H9 (cell line): Measurements from ENCODE around the gene RPS21. TPM values are rescaled to one million over a fixed set of nuclear protein-coding genes. Genes with fewer than 3 reads are reported as not detected.

Experiments used
- DNase-seq: peaks from one replicate; pipeline ENCODE4 v3.0.0-alpha.2; 2017
- H2AFZ ChIP-seq: one replicate; pipeline ENCODE4 v1.6.1; 2013; ENCODE audit warnings: mild to moderate bottlenecking, low read length, control low read depth, moderate library complexity
- H2AK5ac ChIP-seq: 2 replicates; pipeline ENCODE4 v1.6.1; 2013; ENCODE audit warnings: low read length, control low read depth, mixed read lengths; ENCODE audit not compliant: insufficient read length
- H2BK120ac ChIP-seq: one replicate; pipeline ENCODE4 v1.6.1; 2013; ENCODE audit warnings: low read depth, mild to moderate bottlenecking, low read length, control low read depth, inconsistent platforms; ENCODE audit not compliant: poor library complexity, severe bottlenecking
- H2BK12ac ChIP-seq: 2 replicates; pipeline ENCODE4 v1.6.1; 2013; ENCODE audit warnings: low read length, control low read depth, mixed read lengths, low read depth; ENCODE audit not compliant: insufficient read length
- H2BK15ac ChIP-seq: 2 replicates; pipeline ENCODE4 v1.6.1; 2013; ENCODE audit warnings: low read depth, low read length, control low read depth
- H2BK20ac ChIP-seq: one replicate; pipeline ENCODE4 v1.6.1; 2013; ENCODE audit warnings: low read depth, mild to moderate bottlenecking, low read length, control low read depth, inconsistent platforms; ENCODE audit not compliant: poor library complexity, severe bottlenecking
- H2BK5ac ChIP-seq: 2 replicates; pipeline ENCODE4 v1.6.1; 2013; ENCODE audit warnings: low read length, control low read depth, mixed read lengths; ENCODE audit not compliant: insufficient read length
- H3K14ac ChIP-seq: 2 replicates; pipeline ENCODE4 v1.6.1; 2013; ENCODE audit warnings: low read length, control low read depth; ENCODE audit not compliant: insufficient read depth
- H3K18ac ChIP-seq: 2 replicates; pipeline ENCODE4 v1.6.1; 2013; ENCODE audit warnings: low read depth, mild to moderate bottlenecking, mixed read lengths, low read length, control low read depth; ENCODE audit not compliant: insufficient read length
- H3K23ac ChIP-seq: 2 replicates; pipeline ENCODE4 v1.6.1; 2013; ENCODE audit warnings: low read length, control low read depth, mixed read lengths, low read depth; ENCODE audit not compliant: insufficient read length
- H3K23me2 ChIP-seq: 2 replicates; pipeline ENCODE4 v1.6.1; 2013; ENCODE audit warnings: low read depth, mild to moderate bottlenecking, mixed read lengths, low read length, control low read depth; ENCODE audit not compliant: insufficient read length, poor library complexity, severe bottlenecking
- H3K27ac ChIP-seq: 2 replicates; pipeline ENCODE4 v1.5.1; 2013; ENCODE audit warnings: low read length, control low read depth, mixed read lengths, low read depth; ENCODE audit not compliant: insufficient read length
- H3K27me3 ChIP-seq: 2 replicates; pipeline ENCODE4 v1.6.1; 2013; ENCODE audit warnings: low read length, control low read depth, inconsistent platforms; ENCODE audit not compliant: insufficient read depth
- H3K4ac ChIP-seq: 2 replicates; pipeline ENCODE4 v1.6.1; 2013; ENCODE audit warnings: low read depth, mild to moderate bottlenecking, control low read depth, inconsistent platforms, low read length, moderate library complexity
- H3K4me1 ChIP-seq: 2 replicates; pipeline ENCODE4 v1.6.1; 2013; ENCODE audit warnings: low read length, control low read depth, inconsistent platforms; ENCODE audit not compliant: insufficient read depth
- H3K4me2 ChIP-seq: 2 replicates; pipeline ENCODE4 v1.6.1; 2013; ENCODE audit warnings: low read length, control low read depth, mixed read lengths; ENCODE audit not compliant: insufficient read length, insufficient read depth
- H3K56ac ChIP-seq: 2 replicates; pipeline ENCODE4 v1.6.1; 2013; ENCODE audit warnings: low read depth, mild to moderate bottlenecking, mixed read lengths, low read length, control low read depth; ENCODE audit not compliant: insufficient read length
- H3K79me1 ChIP-seq: 2 replicates; pipeline ENCODE4 v1.6.1; 2013; ENCODE audit warnings: low read depth, mild to moderate bottlenecking, moderate library complexity, low read length, control low read depth, inconsistent platforms; ENCODE audit not compliant: insufficient read depth, poor library complexity, severe bottlenecking
- H3K79me2 ChIP-seq: 2 replicates; pipeline ENCODE4 v1.6.1; 2013; ENCODE audit warnings: low read length, control low read depth, inconsistent platforms; ENCODE audit not compliant: insufficient read depth
- H3K9ac ChIP-seq: 2 replicates; pipeline ENCODE4 v1.6.1; 2013; ENCODE audit warnings: low read length, control low read depth, mixed read lengths; ENCODE audit not compliant: insufficient read length; ENCODE audit errors: extremely low read depth
- H3K9me3 ChIP-seq: one replicate; pipeline ENCODE4 v1.6.1; 2013; ENCODE audit warnings: low read depth, low read length, inconsistent platforms; ENCODE audit not compliant: control insufficient read depth
- H3T11ph ChIP-seq: one replicate; pipeline ENCODE4 v1.6.1; 2013; ENCODE audit warnings: mild to moderate bottlenecking, low read length, control low read depth, inconsistent platforms
- H4K20me1 ChIP-seq: one replicate; pipeline ENCODE4 v1.6.1; 2013; ENCODE audit not compliant: control insufficient read depth, insufficient read length, insufficient read depth
- H4K5ac ChIP-seq: 2 replicates; pipeline ENCODE4 v1.6.1; 2013; ENCODE audit warnings: low read depth, mild to moderate bottlenecking, mixed read lengths, low read length, control low read depth; ENCODE audit not compliant: insufficient read length
- H4K8ac ChIP-seq: replicated peaks from 2 replicates; pipeline ENCODE4 v1.6.1; 2013; ENCODE audit warnings: low read length, control low read depth, mixed read lengths, low read depth; ENCODE audit not compliant: insufficient read length
- H4K91ac ChIP-seq: 2 replicates; pipeline ENCODE4 v1.6.1; 2013; ENCODE audit warnings: low read depth, mild to moderate bottlenecking, moderate library complexity, mixed read lengths, low read length, control low read depth; ENCODE audit not compliant: insufficient read length
- H3K27ac Mint-ChIP-seq, 3 experiments: 2 replicates in 2 of 3; 3 replicates in 1 of 3; pipeline ENCODE4 v1.8.0; 2020 to 2021; ENCODE audit warnings: mixed read lengths in 3 of 3, mild to moderate bottlenecking in 1 of 3, moderate library complexity in 1 of 3
- H3K27me3 Mint-ChIP-seq: 2 replicates; pipeline ENCODE4 v1.8.0; 2021; ENCODE audit warnings: low read depth, mild to moderate bottlenecking, moderate library complexity, mixed read lengths
- H3K36me3 Mint-ChIP-seq, 3 experiments: 2 replicates in 2 of 3; 3 replicates in 1 of 3; pipeline ENCODE4 v1.8.0; 2020 to 2021; ENCODE audit warnings: low read depth in 3 of 3, mixed read lengths in 3 of 3; ENCODE audit not compliant: insufficient read depth in 1 of 3
- H3K4me1 Mint-ChIP-seq, 2 experiments: 2 replicates each; pipeline ENCODE4 v1.8.0; 2020; ENCODE audit warnings: mixed read lengths in 2 of 2
- H3K4me3 Mint-ChIP-seq, 2 experiments: 2 replicates in 1 of 2; 3 replicates in 1 of 2; pipeline ENCODE4 v1.8.0; 2020 to 2021; ENCODE audit warnings: mild to moderate bottlenecking in 2 of 2, mixed read lengths in 2 of 2, moderate library complexity in 1 of 2
- H3K9me3 Mint-ChIP-seq, 2 experiments: 2 replicates in 1 of 2; 3 replicates in 1 of 2; pipeline ENCODE4 v1.8.0; 2020; ENCODE audit warnings: mild to moderate bottlenecking in 2 of 2, mixed read lengths in 2 of 2, moderate library complexity in 1 of 2
- WGBS: extraction: QIAGEN DNeasy Blood & Tissue Kit; methylation state at CpG from one replicate; pipeline ENCODE4 v1.1.7; 2013; ENCODE audit warnings: missing lambda C conversion rate, low lambda C conversion rate, mixed read lengths; ENCODE audit not compliant: insufficient read length; ENCODE audit errors: extremely low coverage; 5-methylcytosine and 5-hydroxymethylcytosine counted together
- total RNA-seq: library from RNA; stranded (reverse); gene quantifications from 2 replicates; pipeline ENCODE4 v1.2.1, GENCODE V29; 2021
- TF ChIP-seq, protein P1 (sequence below): fragments of 200-600 bp; sonication (generic); conservative IDR thresholded peaks from 3 replicates; pipeline ENCODE4 v1.8.0; 2021; ENCODE audit warnings: antibody characterized with exemption, mild to moderate bottlenecking

Gene RPS21
- total RNA-seq, 1 experiment from 2014 or later: 1,715 TPM

DNA sequence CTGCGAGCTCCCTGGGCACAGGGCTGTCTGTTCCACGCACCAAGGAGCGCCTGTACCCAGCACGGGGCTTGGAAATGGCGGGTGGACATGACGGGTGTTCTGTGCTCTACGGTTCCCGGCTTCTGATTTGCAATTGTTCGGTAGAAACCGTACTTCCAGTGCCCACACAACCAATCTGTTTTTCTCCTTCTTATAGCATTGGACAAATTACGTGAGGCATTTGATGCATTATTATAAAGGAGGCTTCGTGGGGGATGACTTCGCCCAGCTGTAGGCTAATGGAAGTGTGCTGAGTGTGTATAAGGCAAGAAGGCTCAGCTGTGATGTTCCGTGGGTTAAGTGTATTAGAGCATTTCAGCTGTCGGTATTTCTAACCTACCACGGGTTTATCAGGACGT is 9.8 kb upstream of the RPS21 start:
- Histone ChIP-seq H4K8ac (no peak overlapping the region), H4K20me1 (no peaks in the 10 kb centered on the region), H4K5ac (no peak overlapping the region), H3K27ac (no peak overlapping the region), H2AFZ (no peak overlapping the region), H3K56ac (no peak overlapping the region), H2BK20ac (no peak overlapping the region), H3K79me2 (no peaks in the 10 kb centered on the region), H2BK15ac (no peak overlapping the region), H2BK12ac (no peak overlapping the region), H3K14ac (no peak overlapping the region), H3K9me3 (no peaks in the 10 kb centered on the region), H3K9ac (no peak overlapping the region), H2AK5ac (no peak overlapping the region), H3K27me3 (no peaks in the 10 kb centered on the region), H2BK5ac (no peak overlapping the region), H3K23ac (no peak overlapping the region), H3K4ac (no peak overlapping the region), H3T11ph (no peak overlapping the region), H3K18ac (peak overlapping the region; percentile 12), H3K23me2 (no peaks in the 10 kb centered on the region), H3K4me2 (no peak overlapping the region), H2BK120ac (no peak overlapping the region), H3K4me1 (no peaks in the 10 kb centered on the region; the same call in 1 of the 2 replicates), H4K91ac (no peak overlapping the region), H3K79me1 (no peaks in the 10 kb centered on the region)
- no peak for DNase-seq
- TF ChIP-seq, protein P1, sequence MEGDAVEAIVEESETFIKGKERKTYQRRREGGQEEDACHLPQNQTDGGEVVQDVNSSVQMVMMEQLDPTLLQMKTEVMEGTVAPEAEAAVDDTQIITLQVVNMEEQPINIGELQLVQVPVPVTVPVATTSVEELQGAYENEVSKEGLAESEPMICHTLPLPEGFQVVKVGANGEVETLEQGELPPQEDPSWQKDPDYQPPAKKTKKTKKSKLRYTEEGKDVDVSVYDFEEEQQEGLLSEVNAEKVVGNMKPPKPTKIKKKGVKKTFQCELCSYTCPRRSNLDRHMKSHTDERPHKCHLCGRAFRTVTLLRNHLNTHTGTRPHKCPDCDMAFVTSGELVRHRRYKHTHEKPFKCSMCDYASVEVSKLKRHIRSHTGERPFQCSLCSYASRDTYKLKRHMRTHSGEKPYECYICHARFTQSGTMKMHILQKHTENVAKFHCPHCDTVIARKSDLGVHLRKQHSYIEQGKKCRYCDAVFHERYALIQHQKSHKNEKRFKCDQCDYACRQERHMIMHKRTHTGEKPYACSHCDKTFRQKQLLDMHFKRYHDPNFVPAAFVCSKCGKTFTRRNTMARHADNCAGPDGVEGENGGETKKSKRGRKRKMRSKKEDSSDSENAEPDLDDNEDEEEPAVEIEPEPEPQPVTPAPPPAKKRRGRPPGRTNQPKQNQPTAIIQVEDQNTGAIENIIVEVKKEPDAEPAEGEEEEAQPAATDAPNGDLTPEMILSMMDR: no peak
- Mint-ChIP-seq H3K27me3 (peaks cover 2% of the 10 kb centered on the region; the same call in 1 of the 2 replicates), H3K36me3 (peaks cover 6 to 16% (median 9%) of the 10 kb centered on the region in 3 experiments), H3K4me3 (no peak overlapping the region; a peak in 1 of 5 replicates), H3K27ac (peak overlapping the region; percentile 90 to 94 (median 92); a peak in 6 of 7 replicates), H3K9me3 (peaks cover 5 to 14% of the 10 kb centered on the region in 2 experiments), H3K4me1 (peaks cover 17 to 22% of the 10 kb centered on the region in 2 experiments)
- WGBS: no CpG with 5 or more reads among the region's 17 CpGs
